HG02943 (cell line): ENCODE measurements around the gene P2RX5.
A peak's percentile ranks its signal among the peaks of the same experiment; 100 is the strongest.
"Not testable (repeated sequence)": the region's sequence is repeated elsewhere in the genome, so short reads cannot be mapped to it uniquely, and the experiment has no call there.

Source experiments
- ATAC-seq: cut with Tn5 transposase; IDR thresholded peaks from one replicate; pipeline ENCODE4 v1.9.1; 2021; ENCODE audit warnings: mild to moderate bottlenecking, low read depth, moderate library complexity; ENCODE audit not compliant: unreplicated experiment

The P2RX5 gene, protein sequence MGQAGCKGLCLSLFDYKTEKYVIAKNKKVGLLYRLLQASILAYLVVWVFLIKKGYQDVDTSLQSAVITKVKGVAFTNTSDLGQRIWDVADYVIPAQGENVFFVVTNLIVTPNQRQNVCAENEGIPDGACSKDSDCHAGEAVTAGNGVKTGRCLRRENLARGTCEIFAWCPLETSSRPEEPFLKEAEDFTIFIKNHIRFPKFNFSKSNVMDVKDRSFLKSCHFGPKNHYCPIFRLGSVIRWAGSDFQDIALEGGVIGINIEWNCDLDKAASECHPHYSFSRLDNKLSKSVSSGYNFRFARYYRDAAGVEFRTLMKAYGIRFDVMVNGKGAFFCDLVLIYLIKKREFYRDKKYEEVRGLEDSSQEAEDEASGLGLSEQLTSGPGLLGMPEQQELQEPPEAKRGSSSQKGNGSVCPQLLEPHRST

DNA sequence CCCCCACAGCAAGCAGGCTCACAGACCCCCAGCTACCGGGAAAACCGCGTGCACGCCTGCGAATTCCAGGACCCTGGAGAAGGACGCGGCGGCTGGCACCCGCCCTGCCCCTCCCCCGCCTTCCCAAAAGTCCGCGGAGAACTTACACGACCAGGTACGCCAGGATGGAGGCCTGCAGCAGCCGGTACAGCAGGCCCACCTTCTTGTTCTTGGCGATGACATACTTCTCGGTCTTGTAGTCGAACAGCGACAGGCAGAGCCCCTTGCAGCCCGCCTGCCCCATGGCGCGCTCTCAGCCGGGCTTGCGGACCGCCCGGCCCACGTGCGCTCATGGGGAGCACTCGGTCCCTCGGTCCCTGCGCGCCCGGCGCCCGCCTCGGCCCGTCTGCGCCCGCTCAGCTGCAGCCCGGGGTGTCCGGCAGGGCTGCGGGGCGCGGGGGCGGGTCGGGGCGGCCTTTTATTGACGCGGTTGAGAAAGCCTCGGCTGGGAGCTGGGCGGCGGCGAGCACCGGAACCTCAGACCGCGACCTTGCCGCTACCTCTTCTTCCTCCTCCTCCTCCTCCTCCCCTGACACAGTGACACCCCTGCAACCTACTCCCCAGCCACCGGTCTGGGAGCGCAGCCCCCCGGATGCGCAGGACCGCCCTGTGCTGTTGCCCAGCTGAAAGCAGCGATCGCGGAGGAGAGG lies at the start of gene P2RX5:
Gene P2RX5, minus strand, starts transcription at position 433 of the 689 bp plus-strand sequence. Its CDS starts 150 bp downstream, at position 283.
- no peak for ATAC-seq

DNA sequence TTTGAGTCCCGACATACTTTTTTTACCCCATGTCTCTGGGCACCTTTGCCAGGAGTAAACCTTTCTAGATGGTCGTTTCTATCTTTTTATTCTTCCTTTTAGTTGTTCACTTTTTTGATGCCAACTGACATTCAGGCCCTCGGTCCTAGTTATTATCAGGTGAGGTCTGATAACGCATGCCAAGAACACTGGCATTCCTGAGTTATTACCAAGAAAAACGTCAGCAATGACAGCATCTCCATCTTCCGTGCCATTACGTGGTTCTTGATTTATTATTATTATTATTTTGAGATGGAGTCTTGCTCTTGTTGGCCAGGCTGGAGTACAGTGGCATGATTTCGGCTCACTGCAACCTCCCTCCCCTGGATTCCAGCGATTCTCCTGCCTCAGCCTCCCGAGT lies 49.1 kb upstream of the P2RX5 start:
- no peak for ATAC-seq

DNA sequence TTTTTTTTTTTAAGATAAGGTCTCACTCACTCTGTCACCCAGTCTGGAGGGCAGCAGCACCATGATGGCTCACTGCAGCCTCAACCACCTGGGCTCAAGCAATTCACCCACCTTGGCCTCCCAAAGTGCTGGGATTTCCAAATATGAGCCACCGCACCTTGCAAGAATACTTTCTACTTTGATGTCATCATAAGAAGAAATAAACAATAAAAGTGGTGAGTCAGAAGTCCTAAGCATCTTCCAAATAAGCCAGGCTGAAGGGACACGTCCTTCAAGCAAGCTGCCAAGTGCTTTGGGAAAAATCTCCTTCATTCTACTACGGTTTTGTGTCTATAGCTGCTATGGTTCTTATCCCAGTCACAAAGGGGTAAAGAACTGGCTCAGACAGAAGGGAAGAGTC lies 48.1 kb upstream of the P2RX5 start:
- no peak for ATAC-seq

DNA sequence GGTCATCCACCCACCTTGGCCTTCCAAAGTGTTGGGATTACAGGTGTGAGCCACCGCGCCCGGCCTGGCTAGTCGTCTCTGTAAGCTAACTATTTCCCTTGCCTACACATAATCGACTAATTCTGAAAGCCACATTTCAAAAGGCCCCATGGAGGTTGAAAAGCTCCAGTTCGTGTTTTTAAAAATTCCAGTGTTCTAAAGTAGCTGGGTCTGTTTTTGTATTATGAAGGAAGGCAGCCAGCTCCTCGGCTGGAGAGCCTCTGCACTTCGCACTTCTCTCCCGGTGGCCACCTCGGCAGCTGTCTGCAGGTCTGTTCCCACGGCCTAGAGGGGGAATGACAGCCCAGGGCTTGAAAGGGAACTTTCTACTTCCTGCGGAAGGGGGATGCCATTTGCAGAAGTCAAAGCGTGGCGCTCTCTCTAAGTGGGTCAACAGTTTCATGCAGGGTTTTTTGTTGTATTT lies 44.7 kb upstream of the P2RX5 start:
- ATAC-seq: no peak

DNA sequence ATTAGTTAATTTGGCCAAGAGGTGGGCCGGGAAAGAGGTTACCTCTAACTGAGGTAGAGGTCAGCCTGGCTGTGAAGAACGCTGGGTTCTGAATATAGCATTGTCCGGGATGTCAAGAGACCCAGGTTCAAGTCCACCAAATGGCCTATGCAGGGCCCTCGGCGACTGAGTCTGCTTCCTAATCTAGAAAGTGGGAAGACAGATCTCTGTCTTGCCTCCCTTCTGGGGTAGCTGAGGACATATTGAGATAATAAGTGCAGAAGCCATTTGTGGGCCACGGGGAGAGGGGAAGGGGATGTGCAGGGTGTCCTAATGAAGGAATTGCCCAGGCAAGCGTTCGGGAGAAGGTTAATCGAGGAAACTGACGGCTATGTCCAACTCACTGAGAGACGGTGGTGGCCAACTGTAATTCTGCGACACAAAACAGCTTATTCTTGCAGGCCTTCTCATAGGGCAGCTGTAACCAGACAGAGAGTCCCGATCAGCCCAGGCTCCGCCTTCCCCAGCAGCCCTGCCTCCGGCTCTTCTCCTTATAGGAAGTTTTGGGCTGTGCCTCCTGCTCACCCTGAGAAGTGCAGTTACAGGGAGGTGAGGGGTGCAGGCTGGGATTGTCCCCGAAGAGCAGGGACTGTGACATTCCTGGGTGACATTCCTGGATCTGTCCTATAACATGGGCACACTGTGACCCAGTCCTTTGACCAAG lies 43.6 kb upstream of the P2RX5 start:
- ATAC-seq: no peak

DNA sequence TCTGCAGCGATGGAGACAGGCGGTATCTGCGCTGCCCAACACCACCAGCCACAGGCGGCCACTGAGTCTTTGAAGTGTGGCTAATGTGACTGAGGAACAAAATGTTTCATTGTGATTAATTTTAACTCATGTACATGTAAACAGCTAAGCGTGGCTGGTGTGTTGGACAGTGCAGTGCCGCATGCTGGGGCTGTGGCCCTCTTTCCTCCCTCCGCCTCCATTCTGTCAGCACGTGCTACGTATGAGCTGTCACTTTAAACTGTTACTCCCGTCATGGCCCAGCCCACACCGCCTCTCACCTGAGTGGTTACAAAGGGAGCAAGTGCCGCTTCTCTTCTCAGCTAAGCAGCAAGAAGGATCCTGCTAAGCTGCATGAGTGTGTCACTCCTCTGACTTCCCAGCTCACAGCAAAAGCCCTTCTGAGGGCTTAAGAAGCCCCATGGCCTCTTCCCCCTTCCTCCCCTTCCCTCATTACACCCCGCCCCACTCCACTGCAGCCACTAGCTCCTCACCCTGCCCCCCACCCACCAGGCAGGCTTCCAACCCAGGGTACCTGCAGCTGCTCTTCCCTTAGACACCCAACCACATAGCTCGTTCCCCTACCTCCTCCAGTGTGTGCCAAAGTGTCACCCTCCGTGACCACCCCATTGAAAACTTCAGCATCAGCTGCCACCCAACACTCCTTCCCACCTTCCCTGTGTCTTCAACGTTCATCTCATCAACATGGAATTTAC lies 42.8 kb upstream of the P2RX5 start:
- ATAC-seq: no peak

DNA sequence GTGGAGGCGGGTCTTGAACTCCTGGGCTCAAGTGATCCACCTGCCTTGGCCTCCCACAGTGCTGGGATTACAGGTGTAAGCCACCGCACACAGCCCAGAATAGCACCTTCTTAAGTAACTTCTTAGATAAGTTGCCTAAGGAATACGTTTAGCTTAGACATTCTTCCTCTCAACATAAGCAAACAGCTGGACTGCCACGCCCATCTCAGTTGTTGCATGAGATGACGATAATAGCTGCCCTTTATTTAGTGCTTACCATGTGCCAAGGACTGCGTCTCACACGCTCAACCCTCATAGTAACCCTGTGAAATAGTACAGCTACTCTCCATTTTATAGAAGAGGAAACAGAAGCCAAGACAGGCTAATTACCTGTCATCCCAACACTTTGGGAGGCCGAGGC lies 39.6 kb upstream of the P2RX5 start:
- ATAC-seq: no peak

DNA sequence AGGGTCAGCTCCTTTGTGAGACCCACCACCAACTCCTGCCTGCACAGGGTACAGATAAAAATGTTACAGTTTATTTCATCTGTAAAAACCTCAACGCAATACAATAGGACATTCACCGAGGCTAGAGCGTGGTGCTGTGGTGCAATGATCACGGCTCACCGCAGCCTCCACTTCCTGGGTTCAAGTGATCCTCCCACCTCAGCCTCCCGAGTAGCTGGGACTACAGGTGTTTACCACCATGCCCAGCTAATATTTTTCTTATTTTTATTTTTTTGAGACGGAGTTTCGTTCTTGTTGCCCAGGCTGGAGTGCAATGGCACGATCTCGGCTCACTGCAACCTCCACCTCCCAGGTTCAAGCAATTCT lies 38.9 kb upstream of the P2RX5 start:
- not testable (repeated sequence) for ATAC-seq

DNA sequence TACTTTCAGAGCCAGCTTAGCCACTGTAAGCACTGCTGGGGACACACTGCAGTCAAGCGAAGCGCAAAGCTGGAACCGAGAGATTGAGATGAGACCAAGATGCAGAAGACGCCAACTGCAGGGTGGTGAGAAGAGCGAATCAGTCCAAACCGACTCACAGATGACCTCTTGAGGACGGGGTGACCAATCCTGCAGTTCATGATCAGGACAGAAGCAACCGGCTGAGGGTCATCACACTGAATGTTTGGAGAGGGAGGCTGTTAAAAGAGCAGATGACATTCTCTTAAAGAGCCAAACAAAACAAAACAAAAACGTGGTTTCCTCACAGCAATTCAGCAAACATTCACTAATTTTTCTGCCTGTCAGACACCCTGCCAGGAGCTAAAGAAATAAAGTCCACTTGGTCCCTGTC lies 36.3 kb upstream of the P2RX5 start:
- no peak for ATAC-seq

DNA sequence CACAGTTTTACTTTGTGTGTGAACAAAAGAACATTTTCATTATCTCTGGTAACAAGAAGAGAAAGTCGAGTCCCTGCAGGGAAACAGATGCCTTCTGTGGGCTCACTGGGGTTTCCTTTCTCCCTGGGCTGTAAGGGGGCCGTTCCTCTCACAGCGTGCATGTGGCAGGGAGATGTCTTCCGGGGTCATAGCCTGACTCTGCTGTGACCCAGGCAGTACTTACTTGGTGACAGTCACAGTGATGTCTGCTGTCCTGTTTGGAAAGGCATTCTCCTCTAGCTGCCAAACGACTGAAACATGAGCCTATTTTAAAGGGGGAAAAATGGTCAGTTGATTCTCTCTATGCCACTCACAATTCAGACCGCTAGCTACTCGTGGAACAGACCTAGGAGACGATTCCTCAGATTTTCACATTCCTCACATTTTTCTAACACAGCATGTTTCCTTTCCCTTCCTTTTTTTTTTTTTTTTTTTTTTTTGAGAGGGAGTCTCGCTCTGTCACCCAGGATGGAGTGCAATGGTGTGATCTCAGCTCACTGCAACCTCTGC lies 35.0 kb upstream of the P2RX5 start:
- ATAC-seq: no peak

DNA sequence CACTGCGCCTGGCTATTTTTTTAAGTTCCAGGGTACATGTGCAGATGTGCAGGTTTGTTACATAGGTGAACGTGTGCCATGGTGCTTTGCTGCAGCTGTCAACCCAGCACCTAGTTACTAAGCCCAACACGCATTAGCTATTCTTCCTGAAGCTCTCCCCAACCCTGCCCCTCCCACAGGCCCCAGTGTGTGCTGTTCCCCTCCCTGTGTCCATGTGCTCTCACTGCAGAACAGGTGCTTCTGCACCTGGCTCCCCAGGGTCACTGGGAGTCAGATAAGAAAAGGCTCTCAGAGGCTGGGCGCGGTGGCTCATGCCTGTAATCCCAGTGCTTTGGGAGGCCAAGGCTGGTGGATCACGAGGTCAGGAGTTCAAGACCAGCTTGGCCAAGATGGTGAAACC lies 33.9 kb upstream of the P2RX5 start:
- no peak for ATAC-seq

DNA sequence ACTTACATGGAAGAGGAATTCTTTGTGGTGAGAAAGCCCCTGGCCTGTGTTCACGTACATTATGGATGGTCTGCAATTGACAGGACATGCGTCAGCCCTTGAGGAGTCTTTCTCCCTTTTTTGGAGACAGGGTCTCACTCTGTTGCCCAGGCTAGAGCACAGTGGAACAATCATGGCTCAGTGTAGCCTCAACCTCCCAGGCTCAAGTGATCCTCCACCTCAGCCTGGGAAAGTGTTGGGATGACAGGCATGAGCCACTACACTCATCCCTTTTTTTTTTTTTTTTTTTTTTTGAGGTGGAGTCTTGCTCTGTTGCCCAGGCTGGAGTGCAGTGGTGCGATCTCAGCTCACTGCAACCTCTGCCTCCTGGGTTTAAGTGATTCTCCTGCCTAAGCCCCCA lies 32.1 kb upstream of the P2RX5 start:
- not testable (repeated sequence) for ATAC-seq

DNA sequence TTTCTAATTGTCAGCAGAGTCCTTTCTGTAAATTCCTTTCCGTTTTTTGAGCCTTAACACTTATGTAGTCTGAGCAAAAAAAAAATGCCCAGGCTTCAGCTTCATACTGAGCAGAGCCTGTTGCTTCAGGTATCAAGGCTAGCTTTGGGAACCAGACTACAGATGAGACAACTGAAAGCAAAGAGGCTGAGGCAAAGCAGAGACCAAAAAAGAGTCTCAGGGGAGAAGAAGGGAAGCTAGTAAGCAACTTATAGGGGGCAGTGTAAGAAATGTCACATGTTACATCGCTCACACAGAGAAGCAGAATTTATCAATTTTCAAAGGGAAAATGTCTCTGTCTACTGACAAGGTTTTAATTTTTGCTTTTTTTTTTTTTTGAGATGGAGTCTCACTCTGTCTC lies 31.1 kb upstream of the P2RX5 start:
- no peak for ATAC-seq

DNA sequence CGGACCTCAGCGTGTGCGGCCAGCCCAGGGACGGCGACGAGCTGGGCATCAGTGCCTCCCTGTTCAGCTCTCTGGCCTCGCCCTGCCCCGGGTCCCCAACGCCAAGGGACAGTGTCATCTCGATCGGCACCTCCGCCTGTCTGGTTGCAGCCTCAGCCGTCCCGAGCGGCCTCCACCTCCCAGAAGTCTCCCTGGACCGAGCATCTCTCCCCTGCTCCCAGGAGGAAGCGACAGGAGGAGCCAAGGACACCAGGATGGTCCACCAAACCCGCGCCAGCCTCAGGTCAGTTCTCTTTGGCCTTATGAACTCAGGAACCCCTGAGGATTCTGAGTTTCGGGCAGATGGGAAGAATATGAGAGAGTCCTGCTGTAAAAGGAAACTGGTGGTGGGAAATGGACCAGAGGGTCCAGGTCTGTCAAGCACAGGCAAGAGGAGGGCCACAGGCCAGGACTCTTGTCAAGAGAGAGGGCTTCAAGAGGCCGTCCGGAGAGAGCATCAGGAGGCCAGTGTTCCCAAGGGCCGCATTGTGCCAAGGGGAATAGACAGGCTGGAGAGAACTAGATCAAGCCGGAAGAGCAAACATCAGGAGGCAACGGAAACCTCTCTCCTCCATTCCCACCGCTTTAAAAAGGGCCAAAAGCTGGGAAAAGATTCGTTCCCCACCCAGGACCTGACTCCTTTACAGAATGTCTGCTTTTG lies 28.6 kb upstream of the P2RX5 start:
- ATAC-seq: no peak

DNA sequence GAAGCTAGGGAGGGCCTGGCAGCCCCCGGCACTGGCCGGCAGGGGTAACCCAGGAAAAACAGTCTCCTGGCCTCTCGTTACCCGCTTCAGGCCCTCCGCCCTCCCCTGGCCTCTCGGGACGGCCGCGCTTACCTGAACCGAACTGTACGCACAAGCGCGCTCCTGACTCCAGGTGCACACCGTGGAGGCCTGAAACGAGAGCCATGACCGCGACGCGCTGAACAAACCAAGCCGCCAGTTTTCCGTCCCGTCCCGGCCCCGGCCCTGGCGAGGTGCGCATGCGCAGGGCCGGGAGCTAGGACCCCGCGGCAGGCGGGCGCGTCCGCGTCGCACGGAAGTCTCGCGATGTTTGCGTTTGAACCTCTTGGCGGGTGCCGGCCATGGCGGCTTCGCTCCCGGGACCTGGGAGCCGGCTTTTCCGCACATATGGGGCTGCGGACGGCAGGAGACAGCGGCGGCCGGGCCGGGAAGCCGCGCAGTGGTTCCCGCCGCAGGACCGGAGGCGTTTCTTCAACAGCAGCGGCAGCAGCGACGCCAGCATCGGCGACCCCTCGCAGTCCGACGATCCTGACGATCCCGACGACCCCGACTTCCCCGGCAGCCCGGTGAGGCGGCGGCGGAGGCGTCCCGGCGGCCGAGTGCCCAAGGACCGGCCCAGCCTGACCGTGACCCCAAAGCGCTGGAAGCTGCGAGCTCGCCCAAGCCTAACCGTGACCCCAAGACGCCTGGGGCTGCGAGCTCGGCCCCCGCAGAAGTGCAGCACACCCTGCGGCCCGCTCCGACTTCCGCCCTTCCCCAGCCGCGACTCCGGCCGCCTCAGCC lies 27.8 kb upstream of the P2RX5 start, which contains the start of gene HASPIN:
Gene HASPIN, plus strand, starts transcription at position 348 of the 822 bp plus-strand sequence. Its CDS starts 33 bp downstream, at position 381.
- ATAC-seq: peak; percentile 83

DNA sequence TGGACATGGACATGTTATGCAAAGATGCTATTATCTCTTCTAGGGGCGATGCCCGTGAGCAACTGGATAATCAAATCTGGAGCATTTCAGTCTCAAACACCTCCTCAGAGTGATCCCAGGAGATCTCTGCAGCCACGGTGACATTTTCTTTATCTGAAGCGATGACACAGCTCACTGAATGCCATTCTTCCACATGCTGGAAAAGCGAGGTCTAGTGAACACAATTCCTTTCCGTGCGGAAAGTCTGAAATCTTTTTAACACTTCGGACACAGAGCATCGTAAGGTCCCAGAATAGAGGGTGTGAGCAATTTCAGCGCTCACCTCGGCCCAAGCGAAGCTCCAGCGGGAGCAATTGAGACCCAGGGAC lies 27.2 kb upstream of the P2RX5 start:
- ATAC-seq: peak; percentile 16

DNA sequence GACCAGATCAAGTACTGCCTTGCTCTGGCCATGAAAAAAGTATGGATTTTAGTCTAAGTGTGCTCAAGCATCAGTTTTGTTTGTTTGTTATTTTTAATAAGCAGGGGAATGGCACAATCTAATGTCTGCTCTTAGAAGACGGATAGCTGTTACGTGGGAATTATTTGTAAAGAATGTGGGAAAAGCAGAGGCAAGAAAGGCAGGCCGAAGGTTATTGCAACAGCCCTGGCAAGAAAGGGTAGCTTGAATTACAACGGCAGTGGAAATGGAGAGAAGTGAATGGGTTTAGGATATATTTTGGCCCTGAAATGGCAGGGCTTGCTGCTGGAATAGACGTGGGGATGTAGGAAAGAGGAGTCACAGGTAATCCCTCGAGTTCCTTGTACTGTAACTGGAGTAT lies 26.8 kb upstream of the P2RX5 start:
- no peak for ATAC-seq

DNA sequence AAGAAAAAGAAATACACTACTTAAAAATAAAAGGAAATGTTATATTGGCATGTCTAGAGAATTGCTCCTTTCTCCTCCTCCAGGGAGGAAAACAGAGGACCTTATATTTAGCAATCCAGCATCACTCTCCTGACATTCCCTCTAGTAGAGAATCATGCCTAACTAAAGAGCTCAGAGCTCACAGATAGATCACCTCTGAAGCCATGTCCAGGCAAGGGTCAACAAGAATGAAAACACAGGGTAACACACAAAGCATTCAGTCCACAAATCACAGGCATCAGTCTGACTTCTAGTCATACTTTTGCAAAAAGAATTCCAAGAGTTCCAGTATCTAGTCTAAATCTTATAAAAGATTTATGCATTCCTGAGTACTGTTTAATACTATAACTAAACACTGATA lies 23.3 kb upstream of the P2RX5 start:
- no peak for ATAC-seq

DNA sequence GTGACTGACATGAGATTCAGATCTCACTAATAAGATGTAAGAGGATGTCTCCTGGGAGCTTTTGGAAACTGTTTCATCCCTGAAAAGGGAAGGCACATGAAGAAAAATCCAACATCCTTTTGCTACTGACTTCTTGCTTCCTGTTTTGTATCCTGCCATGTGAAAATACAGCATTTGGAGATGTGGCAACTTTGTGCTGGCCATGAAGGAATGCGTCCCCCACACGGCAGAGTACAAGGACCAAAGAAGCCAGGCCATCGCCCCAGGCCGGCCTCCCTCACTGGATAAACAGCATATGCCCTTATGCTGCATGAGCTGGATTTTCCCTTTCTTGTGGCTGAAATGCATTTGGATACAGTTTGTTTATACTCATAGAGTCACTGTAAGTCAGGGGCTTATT lies 22.2 kb upstream of the P2RX5 start:
- ATAC-seq: no peak
